GM18858 (cell line): ENCODE results near the gene CITED1.

Source experiments
- ATAC-seq: cut with Tn5 transposase; IDR thresholded peaks from one replicate; pipeline ENCODE4 v1.9.1; 2021; ENCODE audit not compliant: unreplicated experiment

CITED1 gene

GRCh38 chrX:72271091-72271788, 34.5 kb downstream of the CITED1 start:
- ATAC-seq: no peak

- ATAC-seq: no peak
These were observed 35.3 kb downstream of the CITED1 start for GRCh38 chrX:72270316-72270866.

GRCh38 chrX:72269671-72270251, 36.0 kb downstream of the CITED1 start:
- ATAC-seq: no peak

- no peak for ATAC-seq
These were observed 36.9 kb downstream of the CITED1 start for GRCh38 chrX:72268597-72269365.

GRCh38 chrX:72265263-72265662, 40.5 kb downstream of the CITED1 start:
- ATAC-seq: no peak

- no peak for ATAC-seq
These were observed 43.6 kb downstream of the CITED1 start for GRCh38 chrX:72262077-72262476.

GRCh38 chrX:72260448-72260847, 45.3 kb downstream of the CITED1 start:
- no peak for ATAC-seq

GRCh38 chrX:72258174-72258573, 47.5 kb downstream of the CITED1 start:
- no peak for ATAC-seq

- ATAC-seq: no peak
These were observed 49.9 kb downstream of the CITED1 start for GRCh38 chrX:72255864-72256263.

GRCh38 chrX:72255445-72255844, 50.3 kb downstream of the CITED1 start:
- ATAC-seq: no peak

- ATAC-seq: no peak
These were observed 50.9 kb downstream of the CITED1 start for GRCh38 chrX:72254816-72255215.

GRCh38 chrX:72253686-72254085, 52.0 kb downstream of the CITED1 start:
- ATAC-seq: no peak
